Measurements from ENCODE around the gene IFNGR2. TPM values are rescaled to one million over a fixed set of nuclear protein-coding genes. Genes with fewer than 3 reads are reported as not detected.
A peak's percentile ranks its signal among the peaks of the same experiment; 100 is the strongest.

The IFNGR2 gene
- polyA plus RNA-seq, 1 donor (not counting 4 experiments of a cell fraction or from before 2014, with no cell fraction given): 94.3 TPM

GRCh38 chr21:33386222-33386784 is 16.9 kb upstream of the IFNGR2 start:
- no peak overlapping the region for H3K4me2 ChIP-seq (ENCODE audit: control insufficient read depth, extremely low read depth, insufficient read depth, low read depth, low read length)
- no peaks in the 10 kb centered on the region for H3K9me1 ChIP-seq (ENCODE audit: control insufficient read depth, extremely low read depth, insufficient read depth, low read length)
- no peak for DNase-seq (ENCODE audit: low read depth, low spot score)
- no peak overlapping the region for H2AFZ ChIP-seq (ENCODE audit: control insufficient read depth, low read length)
- H4K20me1 ChIP-seq (ENCODE audit: control insufficient read depth, extremely low read depth, insufficient read depth, low read length): no peaks in the 10 kb centered on the region
- H3K36me3 ChIP-seq (ENCODE audit: control insufficient read depth in 2 of 2, extremely low read depth in 1 of 2, insufficient read depth in 2 of 2, low read length in 2 of 2): no peaks in the 10 kb centered on the region
- no peak for FAIRE-seq
- no peak overlapping the region for H3K9ac ChIP-seq (ENCODE audit: control insufficient read depth, extremely low read depth, insufficient read depth, low read length)
- no peak overlapping the region for H3K27ac ChIP-seq (ENCODE audit: control insufficient read depth, insufficient read depth, low read length)
- no peaks in the 10 kb centered on the region for H3K79me2 ChIP-seq (ENCODE audit: control insufficient read depth, insufficient read depth, low read length)
- no peaks in the 10 kb centered on the region for H3K9me3 ChIP-seq (ENCODE audit: control insufficient read depth, low read depth, low read length)
- H3K27me3 ChIP-seq (ENCODE audit: control insufficient read depth, extremely low read depth, insufficient read depth, low read length): no peaks in the 10 kb centered on the region
- no peak overlapping the region for H3K4me3 ChIP-seq (ENCODE audit: control insufficient read depth in 2 of 3, extremely low read depth in 1 of 3, insufficient read depth in 2 of 3, low read depth in 1 of 3, low read length in 3 of 3)
- H3K4me1 ChIP-seq (ENCODE audit: control insufficient read depth, extremely low read depth, insufficient read depth, low read length): peaks cover 39% of the 10 kb centered on the region
- dilution Hi-C loops (cut with MboI; ENCODE audit: extremely low pct_ligation_motif_present, low sequenced_read_pairs): no loop called here
- TF ChIP-seq EZH2 (IDR thresholded peaks at IDR 0.05; ENCODE audit: low read length): no peak
- TF ChIP-seq CTCF (optimal IDR thresholded peaks at IDR 0.05 in 1 of 3, IDR thresholded peaks at IDR 0.05 in 1 of 3, conservative IDR thresholded peaks at IDR 0.05 in 1 of 3; ENCODE audit: extremely low read depth in 1 of 3, insufficient read depth in 2 of 3, low read length in 3 of 3): peak; percentile 27 to 29 (median 28)

GRCh38 chr21:33387294-33387693 is 15.9 kb upstream of the IFNGR2 start:
- FAIRE-seq (no peak), DNase-seq (ENCODE audit: low read depth, low spot score) (no peak)
- Histone ChIP-seq H3K9me3 (ENCODE audit: control insufficient read depth, low read depth, low read length) (no peaks in the 10 kb centered on the region), H3K9ac (ENCODE audit: control insufficient read depth, extremely low read depth, insufficient read depth, low read length) (no peak overlapping the region), H3K4me1 (ENCODE audit: control insufficient read depth, extremely low read depth, insufficient read depth, low read length) (peaks cover 32% of the 10 kb centered on the region), H3K4me2 (ENCODE audit: control insufficient read depth, extremely low read depth, insufficient read depth, low read depth, low read length) (no peak overlapping the region), H3K79me2 (ENCODE audit: control insufficient read depth, insufficient read depth, low read length) (no peaks in the 10 kb centered on the region), H3K27ac (ENCODE audit: control insufficient read depth, insufficient read depth, low read length) (no peak overlapping the region), H3K9me1 (ENCODE audit: control insufficient read depth, extremely low read depth, insufficient read depth, low read length) (no peaks in the 10 kb centered on the region), H3K27me3 (ENCODE audit: control insufficient read depth, extremely low read depth, insufficient read depth, low read length) (no peaks in the 10 kb centered on the region), H3K36me3 (ENCODE audit: control insufficient read depth in 2 of 2, extremely low read depth in 1 of 2, insufficient read depth in 2 of 2, low read length in 2 of 2) (no peaks in the 10 kb centered on the region), H2AFZ (ENCODE audit: control insufficient read depth, low read length) (no peak overlapping the region), H4K20me1 (ENCODE audit: control insufficient read depth, extremely low read depth, insufficient read depth, low read length) (no peaks in the 10 kb centered on the region), H3K4me3 (ENCODE audit: control insufficient read depth in 2 of 3, extremely low read depth in 1 of 3, insufficient read depth in 2 of 3, low read depth in 1 of 3, low read length in 3 of 3) (no peak overlapping the region)
- TF ChIP-seq EZH2 (IDR thresholded peaks at IDR 0.05; ENCODE audit: low read length) (no peak), CTCF (optimal IDR thresholded peaks at IDR 0.05 in 1 of 3, IDR thresholded peaks at IDR 0.05 in 1 of 3, conservative IDR thresholded peaks at IDR 0.05 in 1 of 3; ENCODE audit: extremely low read depth in 1 of 3, insufficient read depth in 2 of 3, low read length in 3 of 3) (no peak)
- dilution Hi-C loops (cut with MboI; ENCODE audit: extremely low pct_ligation_motif_present, low sequenced_read_pairs): no loop called here
